ENCODE measurements around the gene ATF7IP2. TPM values are rescaled to one million over a fixed set of nuclear protein-coding genes. Genes with fewer than 3 reads are reported as not detected.
"Not testable (repeated sequence)": the region's sequence is repeated elsewhere in the genome, so short reads cannot be mapped to it uniquely, and the experiment has no call there.

The ATF7IP2 gene
- total RNA-seq, 1 experiment from 2014 or later, result not detected

GRCh38 chr16:10402975-10403374, 17.1 kb downstream of the ATF7IP2 start:
- no peaks in the 10 kb centered on the region for H3K79me2 ChIP-seq (ENCODE audit: low read depth)
- no peak for DNase-seq
- no peak overlapping the region for H3K27ac ChIP-seq
- no peaks in the 10 kb centered on the region for H3K4me1 ChIP-seq (replicated peaks; ENCODE audit: insufficient read depth)
- CTCF ChIA-PET, result no interaction called here
- TF ChIP-seq EZH2 (IDR thresholded peaks at IDR 0.05; ENCODE audit: low read depth), result no peak
- TF ChIP-seq, protein P1, sequence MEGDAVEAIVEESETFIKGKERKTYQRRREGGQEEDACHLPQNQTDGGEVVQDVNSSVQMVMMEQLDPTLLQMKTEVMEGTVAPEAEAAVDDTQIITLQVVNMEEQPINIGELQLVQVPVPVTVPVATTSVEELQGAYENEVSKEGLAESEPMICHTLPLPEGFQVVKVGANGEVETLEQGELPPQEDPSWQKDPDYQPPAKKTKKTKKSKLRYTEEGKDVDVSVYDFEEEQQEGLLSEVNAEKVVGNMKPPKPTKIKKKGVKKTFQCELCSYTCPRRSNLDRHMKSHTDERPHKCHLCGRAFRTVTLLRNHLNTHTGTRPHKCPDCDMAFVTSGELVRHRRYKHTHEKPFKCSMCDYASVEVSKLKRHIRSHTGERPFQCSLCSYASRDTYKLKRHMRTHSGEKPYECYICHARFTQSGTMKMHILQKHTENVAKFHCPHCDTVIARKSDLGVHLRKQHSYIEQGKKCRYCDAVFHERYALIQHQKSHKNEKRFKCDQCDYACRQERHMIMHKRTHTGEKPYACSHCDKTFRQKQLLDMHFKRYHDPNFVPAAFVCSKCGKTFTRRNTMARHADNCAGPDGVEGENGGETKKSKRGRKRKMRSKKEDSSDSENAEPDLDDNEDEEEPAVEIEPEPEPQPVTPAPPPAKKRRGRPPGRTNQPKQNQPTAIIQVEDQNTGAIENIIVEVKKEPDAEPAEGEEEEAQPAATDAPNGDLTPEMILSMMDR (conservative IDR thresholded peaks at IDR 0.05), result no peak
- no peaks in the 10 kb centered on the region for H3K9me3 ChIP-seq (ENCODE audit: insufficient read depth, low read depth)
- BruUV-seq (replicated peaks), result no TSS peak
- H3K36me3 ChIP-seq (ENCODE audit: low read depth), result no peaks in the 10 kb centered on the region
- H3K27me3 ChIP-seq (ENCODE audit: insufficient read depth, low read depth), result no peaks in the 10 kb centered on the region
- H4K20me1 ChIP-seq (ENCODE audit: insufficient read depth), result no peaks in the 10 kb centered on the region
- POLR2A ChIA-PET (ENCODE audit: unreplicated experiment), result interaction anchor here (0.8 kb wide), 1 partner anchor 1931 kb away, joined by 7 read pairs; no protein-coding TSS in a partner anchor
- no peaks in the 10 kb centered on the region for H3K9me2 ChIP-seq (ENCODE audit: insufficient read depth)
- no peak overlapping the region for H3K4me2 ChIP-seq
- no peaks in the 10 kb centered on the region for H3F3A ChIP-seq (ENCODE audit: insufficient read depth, low read depth)
- H3K4me3 ChIP-seq, result no peak overlapping the region
- intact Hi-C loops (cut with micrococcal nuclease; ENCODE audit: unreplicated experiment), result no loop called here
- H2AFZ ChIP-seq, result no peak overlapping the region

GRCh38 chr16:10405386-10405939, 19.6 kb downstream of the ATF7IP2 start:
- no TSS peak for BruUV-seq (replicated peaks)
- no peak for DNase-seq
- Histone ChIP-seq H3K9me3 (ENCODE audit: insufficient read depth, low read depth) (peaks cover 11% of the 10 kb centered on the region), H3K27me3 (ENCODE audit: insufficient read depth, low read depth) (no peaks in the 10 kb centered on the region), H3K36me3 (ENCODE audit: low read depth) (no peaks in the 10 kb centered on the region), H4K20me1 (ENCODE audit: insufficient read depth) (no peaks in the 10 kb centered on the region), H3K4me1 (replicated peaks; ENCODE audit: insufficient read depth) (no peaks in the 10 kb centered on the region), H2AFZ (no peak overlapping the region), H3K27ac (no peak overlapping the region), H3K9me2 (ENCODE audit: insufficient read depth) (no peaks in the 10 kb centered on the region), H3K79me2 (ENCODE audit: low read depth) (no peaks in the 10 kb centered on the region), H3K4me3 (no peak overlapping the region), H3F3A (ENCODE audit: insufficient read depth, low read depth) (no peaks in the 10 kb centered on the region), H3K4me2 (no peak overlapping the region)
- POLR2A ChIA-PET (ENCODE audit: unreplicated experiment), result no interaction called here
- intact Hi-C loops (cut with micrococcal nuclease; ENCODE audit: unreplicated experiment), result no loop called here
- TF ChIP-seq, protein P1 (conservative IDR thresholded peaks at IDR 0.05), result no peak
- no peak for TF ChIP-seq EZH2 (IDR thresholded peaks at IDR 0.05; ENCODE audit: low read depth)
- CTCF ChIA-PET, result no interaction called here

- Histone ChIP-seq H3K9me3 (ENCODE audit: insufficient read depth, low read depth) (peaks cover 11% of the 10 kb centered on the region), H3K4me2 (no peak overlapping the region), H3K79me2 (ENCODE audit: low read depth) (no peaks in the 10 kb centered on the region), H3K36me3 (ENCODE audit: low read depth) (no peaks in the 10 kb centered on the region), H4K20me1 (ENCODE audit: insufficient read depth) (no peaks in the 10 kb centered on the region), H3F3A (ENCODE audit: insufficient read depth, low read depth) (no peaks in the 10 kb centered on the region), H3K9me2 (ENCODE audit: insufficient read depth) (no peaks in the 10 kb centered on the region), H3K27ac (no peak overlapping the region), H3K4me1 (replicated peaks; ENCODE audit: insufficient read depth) (no peaks in the 10 kb centered on the region), H3K27me3 (ENCODE audit: insufficient read depth, low read depth) (no peaks in the 10 kb centered on the region), H3K4me3 (no peak overlapping the region), H2AFZ (no peak overlapping the region)
- CTCF ChIA-PET, result no interaction called here
- BruUV-seq (replicated peaks), result no TSS peak
- no peak for DNase-seq
- TF ChIP-seq, protein P1 (conservative IDR thresholded peaks at IDR 0.05), result no peak
- no peak for TF ChIP-seq EZH2 (IDR thresholded peaks at IDR 0.05; ENCODE audit: low read depth)
- POLR2A ChIA-PET (ENCODE audit: unreplicated experiment), result no interaction called here
- intact Hi-C loops (cut with micrococcal nuclease; ENCODE audit: unreplicated experiment), result no loop called here
These were observed 23.0 kb downstream of the ATF7IP2 start for GRCh38 chr16:10408824-10409381.

- H3K4me3 ChIP-seq; H4K20me1 ChIP-seq (ENCODE audit: insufficient read depth); BruUV-seq (replicated peaks); H3K27ac ChIP-seq; intact Hi-C loops (cut with micrococcal nuclease; ENCODE audit: unreplicated experiment); H3K9me2 ChIP-seq (ENCODE audit: insufficient read depth); DNase-seq; H3K27me3 ChIP-seq (ENCODE audit: insufficient read depth, low read depth); CTCF ChIA-PET; H3K4me2 ChIP-seq; H3K4me1 ChIP-seq (replicated peaks; ENCODE audit: insufficient read depth); H2AFZ ChIP-seq; H3F3A ChIP-seq (ENCODE audit: insufficient read depth, low read depth); POLR2A ChIA-PET (ENCODE audit: unreplicated experiment); H3K79me2 ChIP-seq (ENCODE audit: low read depth); H3K36me3 ChIP-seq (ENCODE audit: low read depth): not testable (repeated sequence)
- peaks cover 11% of the 10 kb centered on the region for H3K9me3 ChIP-seq (ENCODE audit: insufficient read depth, low read depth)
These were observed 23.9 kb downstream of the ATF7IP2 start for GRCh38 chr16:10409713-10410112.

All from PC-9 (cell line).